Psoas muscle (tissue), 8 donors: ENCODE data around the gene EIPR1. TPM values are rescaled to one million over a fixed set of nuclear protein-coding genes. Genes with fewer than 3 reads are reported as not detected.

Experiments
- ATAC-seq, 4 donors: fragments of 200-7000 bp; cut with Tn5 transposase; one replicate each; pipeline ENCODE4 v1.9.1; 2020; ENCODE audit warnings: moderate library complexity in 3 of 4, mild to moderate bottlenecking in 2 of 4
- DNase-seq, 2 donors: peaks; one replicate each; pipeline ENCODE4 v3.0.0-alpha.2; 2020
- H3K27ac ChIP-seq: fragments of 200-600 bp; one replicate; pipeline ENCODE4 v1.8.0; 2022
- H3K27me3 ChIP-seq, 3 donors: fragments of 200-600 bp in 1 of 3; one replicate each; pipeline versions ENCODE4 v1.6.1 to v1.8.0; 2013 to 2022; ENCODE audit warnings: low read length in 2 of 3, mild to moderate bottlenecking in 2 of 3, moderate library complexity in 1 of 3; ENCODE audit not compliant: insufficient read depth in 3 of 3
- H3K36me3 ChIP-seq, 2 donors: fragments of 200-600 bp in 1 of 2; one replicate each; pipeline versions ENCODE4 v1.6.1 to v1.8.0; 2013 to 2022; ENCODE audit warnings: low read depth in 1 of 2, mild to moderate bottlenecking in 1 of 2, moderate library complexity in 1 of 2; ENCODE audit not compliant: insufficient read depth in 1 of 2
- H3K4me1 ChIP-seq: fragments of 200-600 bp; one replicate; pipeline ENCODE4 v1.8.0; 2022
- H3K4me3 ChIP-seq: fragments of 200-600 bp; one replicate; pipeline ENCODE4 v1.8.0; 2022; ENCODE audit warnings: mild to moderate bottlenecking
- H3K9me3 ChIP-seq: fragments of 200-600 bp; one replicate; pipeline ENCODE4 v1.8.0; 2022
- CTCF ChIP-seq: fragments of 200-600 bp; IDR thresholded peaks from one replicate; pipeline ENCODE4 v1.8.0; 2022; ENCODE audit warnings: antibody characterized with exemption
- WGBS, 3 donors: extraction: QIAGEN DNeasy Blood & Tissue Kit; methylation state at CpG; one replicate each; pipeline versions ENCODE4 v1.1.6 to v1.1.7; 2013; 5-methylcytosine and 5-hydroxymethylcytosine counted together
- intact Hi-C, 2 donors: fragments of 100-400 bp; cut with DNase I; formaldehyde crosslinking; loops; one replicate each; pipeline versions ENCODE4 v1.11.0 to v1.14.2; 2022
- polyA plus RNA-seq, 3 donors: library from polyadenylated mRNA; stranded (reverse); fragments of 200-250 nt; gene quantifications; one replicate each; pipeline ENCODE4 v1.2.3, GENCODE V29; 2013
- total RNA-seq, 4 donors: library from RNA; stranded (reverse); fragmentation: NEBNext Ultra II Directional in 2 of 4; extraction: Animal tissue kit (Norgen Biotek cat#: 25700) in 2 of 4; gene quantifications; one replicate each; pipeline versions ENCODE4 v1.2.1 to v1.2.4, GENCODE V29; 2021 to 2023
- donor health status: healthy with polysubstance abuse.
- donor health status: DM: no; HTN: no; CAD: no; lungs with moderate emphysema.
- donor health status: Bipolar disorder and iron deficiency.
- donor health status: healthy.
- donor health status: DM: yes; HTN: yes; CAD: no.
- donor health status: DM: no; HTN: no; CAD: no.
- donor health status: DM: no; HTN: no; CAD: no.
- donor health status: DM: yes; HTN: yes; CAD: no.

EIPR1 gene
- total and polyA plus RNA-seq, 7 donors = 9.7 to 42.1 (median 12.5) TPM

GRCh38 chr2:3299130-3299529, 78.5 kb downstream of the EIPR1 start:
- Histone ChIP-seq H3K4me1 (peaks cover 6% of the 10 kb centered on the region), H3K36me3 (no peaks in the 10 kb centered on the region), H3K27ac (no peak overlapping the region), H3K9me3 (no peaks in the 10 kb centered on the region), H3K4me3 (no peak overlapping the region), H3K27me3 (no peaks in the 10 kb centered on the region)
- TF ChIP-seq CTCF = no peak
- no peak for ATAC-seq
- intact Hi-C loops = no loop called here
- no peak for DNase-seq
- WGBS, 3 donors = 95 to 97% (median 97%) methylated on average over 12 of the region's 12 CpGs

- no peak for TF ChIP-seq CTCF
- Histone ChIP-seq H3K27ac (no peak overlapping the region), H3K27me3 (no peaks in the 10 kb centered on the region), H3K9me3 (no peaks in the 10 kb centered on the region), H3K36me3 (no peaks in the 10 kb centered on the region), H3K4me1 (peaks cover 4% of the 10 kb centered on the region), H3K4me3 (no peak overlapping the region)
- 74 to 83% (median 75%) methylated on average over 7 of the region's 7 CpGs for whole genome bisulfite sequencing, 3 donors
- ATAC-seq = no peak
- DNase-seq = no peak
- intact Hi-C loops = no loop called here
These were observed 79.4 kb downstream of the EIPR1 start for GRCh38 chr2:3298191-3298590.

GRCh38 chr2:3297523-3297922, 80.1 kb downstream of the EIPR1 start:
- Histone ChIP-seq H3K4me3 (no peak overlapping the region), H3K9me3 (no peaks in the 10 kb centered on the region), H3K4me1 (no peaks in the 10 kb centered on the region), H3K27me3 (no peaks in the 10 kb centered on the region), H3K27ac (no peak overlapping the region), H3K36me3 (no peaks in the 10 kb centered on the region)
- WGBS, 3 donors = 93 to 96% (median 96%) methylated on average over 6 of the region's 6 CpGs
- DNase-seq = no peak
- intact Hi-C loops = no loop called here
- TF ChIP-seq CTCF = no peak
- ATAC-seq = no peak

- H3K36me3 ChIP-seq = no peaks in the 10 kb centered on the region
- TF ChIP-seq CTCF = no peak
- ATAC-seq = no peak
- whole genome bisulfite sequencing, 3 donors = 90 to 92% (median 90%) methylated on average over 4 of the region's 4 CpGs
- no peak overlapping the region for H3K4me3 ChIP-seq
- no peaks in the 10 kb centered on the region for H3K9me3 ChIP-seq
- H3K27ac ChIP-seq = no peak overlapping the region
- no peaks in the 10 kb centered on the region for H3K27me3 ChIP-seq
- no peak for DNase-seq
- intact Hi-C loops = no loop called here
- H3K4me1 ChIP-seq = no peaks in the 10 kb centered on the region
These were observed 81.2 kb downstream of the EIPR1 start for GRCh38 chr2:3296182-3296972.

- ATAC-seq (no peak), DNase-seq (no peak)
- no peak overlapping the region for H3K27ac ChIP-seq
- intact Hi-C loops = no loop called here
- no peaks in the 10 kb centered on the region for H3K9me3 ChIP-seq
- no peaks in the 10 kb centered on the region for H3K27me3 ChIP-seq
- H3K4me1 ChIP-seq = no peaks in the 10 kb centered on the region
- no peaks in the 10 kb centered on the region for H3K36me3 ChIP-seq
- no peak for TF ChIP-seq CTCF
- 66 to 79% (median 67%) methylated on average over 4 of the region's 4 CpGs for WGBS, 3 donors
- no peak overlapping the region for H3K4me3 ChIP-seq
These were observed 83.1 kb downstream of the EIPR1 start for GRCh38 chr2:3294493-3294892.
